ENCODE data around the gene FAM53A.

DNA sequence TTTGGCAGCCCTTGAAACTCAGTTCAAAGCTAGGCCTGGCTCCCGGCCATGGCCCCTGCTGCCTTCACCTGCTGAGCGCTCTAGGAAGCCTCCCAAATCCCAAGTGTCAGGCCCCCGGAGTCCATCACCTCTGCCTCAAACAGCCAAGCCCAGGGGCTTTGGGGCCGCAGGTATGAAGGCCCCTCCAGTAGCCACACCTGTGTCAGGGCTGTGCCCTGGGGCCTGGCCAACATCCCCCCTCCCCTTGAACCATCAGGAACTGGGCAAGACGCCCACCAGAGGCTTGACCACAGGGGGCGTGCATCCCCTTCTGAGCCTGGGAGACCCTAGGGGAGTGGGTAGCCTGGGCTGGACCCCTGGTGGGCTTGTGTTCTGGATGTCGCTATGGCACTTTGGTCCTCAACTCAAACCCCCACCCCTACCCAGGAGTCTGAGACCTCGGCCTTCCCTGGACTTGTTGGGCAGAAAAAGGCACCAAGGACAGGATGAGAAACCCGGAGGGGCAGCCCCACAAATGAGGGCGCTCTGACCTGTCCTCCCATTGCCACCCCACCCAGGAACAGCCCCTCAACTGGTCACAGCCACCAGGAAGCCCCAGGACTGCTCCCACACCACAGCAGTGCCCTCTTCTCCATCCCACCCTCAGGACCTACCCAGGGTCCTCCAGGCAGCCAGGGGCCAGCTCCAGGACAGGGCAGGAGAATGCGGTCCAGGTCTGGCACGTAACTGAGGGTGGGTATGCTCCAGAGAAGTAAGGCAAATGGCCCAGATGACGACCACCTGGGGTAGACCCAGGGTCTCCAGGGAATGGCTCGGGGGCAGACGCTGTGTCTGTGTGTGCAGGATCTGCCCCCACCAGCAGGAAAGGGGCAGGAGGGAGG is 32.2 kb upstream of the FAM53A start:
- TF ChIP-seq, protein P1, sequence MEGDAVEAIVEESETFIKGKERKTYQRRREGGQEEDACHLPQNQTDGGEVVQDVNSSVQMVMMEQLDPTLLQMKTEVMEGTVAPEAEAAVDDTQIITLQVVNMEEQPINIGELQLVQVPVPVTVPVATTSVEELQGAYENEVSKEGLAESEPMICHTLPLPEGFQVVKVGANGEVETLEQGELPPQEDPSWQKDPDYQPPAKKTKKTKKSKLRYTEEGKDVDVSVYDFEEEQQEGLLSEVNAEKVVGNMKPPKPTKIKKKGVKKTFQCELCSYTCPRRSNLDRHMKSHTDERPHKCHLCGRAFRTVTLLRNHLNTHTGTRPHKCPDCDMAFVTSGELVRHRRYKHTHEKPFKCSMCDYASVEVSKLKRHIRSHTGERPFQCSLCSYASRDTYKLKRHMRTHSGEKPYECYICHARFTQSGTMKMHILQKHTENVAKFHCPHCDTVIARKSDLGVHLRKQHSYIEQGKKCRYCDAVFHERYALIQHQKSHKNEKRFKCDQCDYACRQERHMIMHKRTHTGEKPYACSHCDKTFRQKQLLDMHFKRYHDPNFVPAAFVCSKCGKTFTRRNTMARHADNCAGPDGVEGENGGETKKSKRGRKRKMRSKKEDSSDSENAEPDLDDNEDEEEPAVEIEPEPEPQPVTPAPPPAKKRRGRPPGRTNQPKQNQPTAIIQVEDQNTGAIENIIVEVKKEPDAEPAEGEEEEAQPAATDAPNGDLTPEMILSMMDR (conservative IDR thresholded peaks at IDR 0.05; ENCODE audit: low read depth, low read length): no peak
- TF ChIP-seq EZH2 (IDR thresholded peaks at IDR 0.05; ENCODE audit: low read length, unreplicated experiment): no peak

Data from PC-3 (cell line).